NCI-H1105 treated with DMSO at 0.1 percent for 48 hours (cell line): Measurements from ENCODE around the gene SH2D2A.

Experiments used
- DNase-seq: peaks from one replicate; lab custom pipeline; 2025; lab: John Stamatoyannopoulos, UW

Gene SH2D2A

DNA sequence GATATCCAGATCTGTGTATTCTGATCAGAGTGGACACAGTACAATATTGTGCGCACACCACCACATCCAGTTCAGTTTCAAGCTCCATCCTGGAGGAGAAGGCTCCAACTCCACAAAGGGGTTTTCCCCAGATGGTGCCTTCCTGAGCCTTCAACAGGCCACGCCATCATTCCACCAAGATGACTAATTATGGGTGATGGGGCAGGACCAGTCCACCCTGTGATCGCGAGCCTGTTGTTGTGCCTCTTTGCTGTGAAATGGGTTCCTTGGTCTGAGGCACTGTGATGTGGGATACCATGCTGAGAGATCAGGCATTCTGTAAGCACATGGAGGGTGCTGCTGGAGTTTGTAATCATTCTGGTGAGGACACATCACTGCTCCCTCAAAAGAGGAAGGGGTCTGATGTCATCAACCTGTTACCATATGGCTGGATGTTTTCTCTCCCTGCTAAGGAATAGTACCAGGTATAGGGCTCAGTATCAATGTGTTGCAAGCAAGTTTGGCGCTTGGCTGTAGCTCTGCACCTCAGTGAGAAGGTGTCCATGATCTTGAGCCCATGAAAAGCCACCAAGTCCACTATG lies 6.7 kb upstream of the SH2D2A start:
- DNase-seq: no peak

DNA sequence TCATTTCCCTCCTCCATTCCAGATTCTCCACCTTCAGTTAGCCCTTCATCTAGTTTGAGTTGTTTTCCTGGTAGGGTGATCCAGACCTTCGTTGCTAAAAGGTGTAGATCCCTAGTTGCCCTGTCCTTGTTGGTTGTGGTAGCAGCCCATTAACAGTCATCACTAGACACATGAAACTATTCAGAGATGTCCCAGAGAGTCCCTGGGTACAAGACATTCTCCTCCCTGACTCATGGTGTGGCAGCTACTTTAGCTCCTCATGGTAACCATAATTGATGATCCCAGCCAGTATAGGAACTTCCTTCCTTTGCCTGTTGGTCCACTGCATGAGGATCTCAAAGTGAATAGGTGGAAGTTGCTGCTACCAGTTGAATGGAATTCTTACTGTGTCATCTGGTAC lies 6.0 kb upstream of the SH2D2A start:
- DNase-seq: no peak

DNA sequence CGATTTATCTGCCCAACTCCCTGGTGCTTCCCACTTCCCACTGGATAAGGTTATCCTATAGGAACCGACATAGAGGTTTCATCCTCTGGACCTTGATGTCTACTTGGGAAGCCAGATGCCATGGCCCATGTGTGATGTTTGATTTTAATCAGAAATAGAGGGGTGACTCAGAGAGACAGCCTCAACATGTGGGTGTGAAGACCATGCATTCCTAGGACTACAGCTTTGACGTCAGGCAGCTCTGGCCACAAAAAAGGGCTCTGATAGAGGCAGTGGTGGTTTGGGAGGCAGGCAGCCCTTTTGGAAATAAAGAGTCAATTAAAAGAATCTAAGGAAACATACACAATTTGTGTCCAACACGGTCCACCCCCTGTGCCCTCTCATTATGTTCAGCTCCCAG lies 5.2 kb upstream of the SH2D2A start:
- DNase-seq: no peak

DNA sequence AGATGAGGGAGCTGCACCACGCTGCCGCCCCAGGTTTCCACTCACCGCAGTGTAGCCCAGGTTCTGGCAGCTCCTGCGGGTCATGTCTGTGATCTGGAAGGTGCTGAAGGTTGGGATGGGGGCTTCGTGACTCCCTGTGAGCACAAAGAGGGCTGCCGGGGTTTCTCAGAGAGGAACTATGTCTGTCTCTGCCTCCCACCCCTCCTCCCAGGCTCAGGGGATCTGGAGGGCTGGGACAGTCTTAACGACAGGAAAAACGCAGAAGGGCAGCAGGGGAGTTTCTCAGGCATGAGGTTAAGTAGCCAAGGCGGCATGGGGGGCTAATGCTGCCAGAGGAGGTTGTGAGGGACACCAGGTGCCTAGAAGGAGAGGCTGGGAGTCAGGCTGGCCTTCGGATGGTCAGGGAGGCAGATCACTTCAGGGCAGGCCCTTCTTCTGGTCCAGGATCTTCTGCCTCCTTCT lies 656 bp downstream of the SH2D2A start:
- DNase-seq: no peak

DNA sequence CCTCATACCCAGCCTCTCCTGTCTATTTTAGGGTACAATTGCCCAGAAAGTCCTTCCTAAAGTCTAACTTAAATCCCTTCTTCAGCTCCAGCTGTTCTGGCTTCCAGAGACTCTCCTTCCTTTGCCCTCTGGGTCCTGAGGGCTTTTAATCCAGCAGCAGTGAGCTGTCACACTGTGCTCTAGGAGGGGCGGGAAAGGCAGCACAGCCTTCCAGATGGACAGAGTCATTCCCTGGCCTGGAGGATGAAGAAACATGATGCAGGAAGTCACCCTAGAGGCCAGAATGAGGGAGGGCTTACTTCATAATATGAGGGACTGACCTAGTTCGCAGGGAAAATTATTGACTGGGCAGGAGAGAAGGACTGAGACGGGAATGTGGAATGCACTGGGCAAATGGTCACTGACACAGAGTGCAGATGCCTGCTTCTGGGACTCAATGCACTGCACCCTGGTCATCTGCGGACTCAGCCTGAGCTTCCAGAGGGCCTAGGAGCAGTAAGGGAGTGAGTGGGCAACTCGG lies 1.3 kb downstream of the SH2D2A start:
- no peak for DNase-seq

DNA sequence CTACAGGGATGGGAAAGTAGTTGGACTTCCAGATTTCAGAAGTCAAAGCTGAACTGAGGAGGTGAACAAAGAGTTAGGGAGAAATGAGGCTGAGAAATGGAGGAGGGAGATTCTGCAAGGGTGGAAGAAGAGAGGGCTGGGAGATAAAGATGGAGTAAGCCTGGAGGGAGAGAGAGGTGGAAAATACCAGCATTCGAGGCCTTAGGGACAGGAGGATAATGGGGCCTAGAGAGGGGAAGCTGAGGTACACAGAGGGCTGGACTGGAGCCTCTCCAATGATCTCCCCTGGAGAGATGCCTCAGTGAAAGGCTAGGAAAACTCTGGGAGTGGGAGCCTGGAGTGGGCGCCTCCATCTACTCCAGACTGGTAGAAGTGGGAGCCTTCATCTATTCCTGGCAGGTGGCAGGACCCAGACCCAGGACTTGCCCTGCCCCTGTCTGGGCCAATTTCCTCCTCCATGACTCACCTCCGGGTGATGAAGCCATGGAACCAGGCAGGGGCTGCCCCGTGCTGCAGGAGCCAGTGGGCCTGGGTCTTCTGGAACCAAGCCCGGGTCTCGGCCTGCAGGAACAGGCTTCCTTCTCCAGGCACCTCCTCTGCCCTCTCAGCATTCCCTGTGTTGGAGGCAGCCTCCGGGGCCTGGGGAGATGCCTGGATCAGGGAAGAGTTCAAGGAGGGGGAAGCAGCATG lies 1.9 kb downstream of the SH2D2A start:
- DNase-seq: no peak

DNA sequence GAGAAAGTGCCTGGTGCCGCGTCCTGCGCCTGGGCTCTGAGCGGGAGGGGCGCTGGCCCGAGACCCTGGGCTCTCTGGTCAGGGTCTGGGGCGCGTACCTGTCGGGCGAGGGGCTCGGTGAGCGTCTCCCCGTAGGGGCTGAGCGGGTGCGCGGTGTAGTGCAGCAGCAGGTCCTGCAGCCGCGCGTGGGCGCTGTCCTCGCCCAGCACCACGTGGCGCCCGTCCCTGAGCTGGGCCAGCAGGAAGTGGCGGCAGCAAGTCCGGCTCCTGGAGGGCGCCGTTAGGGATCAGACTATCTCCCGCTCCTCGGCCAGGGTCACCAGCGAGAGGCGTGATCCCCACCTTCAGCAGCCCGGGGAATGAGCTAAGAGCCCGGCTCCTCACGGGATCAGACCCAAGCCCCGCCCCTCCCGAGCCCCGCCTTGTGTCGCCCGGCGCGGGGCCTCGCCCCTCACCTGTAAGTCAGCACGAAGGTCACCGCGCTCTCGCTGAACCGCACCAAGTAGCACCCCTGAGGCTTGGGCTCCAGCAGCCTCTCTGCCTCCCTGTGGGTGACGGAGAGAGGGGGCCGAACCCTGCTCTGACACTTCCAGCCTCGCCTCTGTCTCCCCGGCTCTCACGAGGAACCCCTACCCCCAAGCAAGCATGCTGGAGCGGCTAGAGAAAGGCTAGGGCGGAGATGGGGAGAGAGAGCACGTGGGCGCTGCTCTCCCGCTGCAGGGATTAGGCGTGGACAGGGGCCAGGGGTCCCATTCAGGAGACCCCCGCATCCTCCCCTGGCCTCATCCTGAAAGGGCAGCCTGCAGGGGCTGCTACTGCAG lies 2.7 kb downstream of the SH2D2A start:
- peak; percentile 35 for DNase-seq

DNA sequence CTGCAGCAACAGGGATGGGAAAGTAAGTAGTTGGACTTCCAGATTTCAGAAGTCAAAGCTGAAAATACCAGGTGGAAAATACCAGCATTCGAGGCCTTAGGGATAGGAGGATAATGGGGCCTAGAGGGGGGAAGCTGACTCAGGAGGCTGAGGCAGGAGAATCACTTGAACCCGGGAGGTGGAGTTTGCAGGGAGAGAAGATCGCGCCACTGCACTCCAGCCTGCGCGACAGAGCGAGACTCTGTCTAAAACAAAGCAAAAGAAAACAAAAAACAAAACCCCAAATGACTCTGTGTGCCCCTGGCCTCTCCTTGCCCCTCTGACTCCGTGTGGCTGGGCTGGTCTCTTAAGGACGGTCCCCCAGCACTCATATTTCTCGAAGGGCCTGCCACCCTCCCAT lies 3.4 kb downstream of the SH2D2A start:
- no peak for DNase-seq

DNA sequence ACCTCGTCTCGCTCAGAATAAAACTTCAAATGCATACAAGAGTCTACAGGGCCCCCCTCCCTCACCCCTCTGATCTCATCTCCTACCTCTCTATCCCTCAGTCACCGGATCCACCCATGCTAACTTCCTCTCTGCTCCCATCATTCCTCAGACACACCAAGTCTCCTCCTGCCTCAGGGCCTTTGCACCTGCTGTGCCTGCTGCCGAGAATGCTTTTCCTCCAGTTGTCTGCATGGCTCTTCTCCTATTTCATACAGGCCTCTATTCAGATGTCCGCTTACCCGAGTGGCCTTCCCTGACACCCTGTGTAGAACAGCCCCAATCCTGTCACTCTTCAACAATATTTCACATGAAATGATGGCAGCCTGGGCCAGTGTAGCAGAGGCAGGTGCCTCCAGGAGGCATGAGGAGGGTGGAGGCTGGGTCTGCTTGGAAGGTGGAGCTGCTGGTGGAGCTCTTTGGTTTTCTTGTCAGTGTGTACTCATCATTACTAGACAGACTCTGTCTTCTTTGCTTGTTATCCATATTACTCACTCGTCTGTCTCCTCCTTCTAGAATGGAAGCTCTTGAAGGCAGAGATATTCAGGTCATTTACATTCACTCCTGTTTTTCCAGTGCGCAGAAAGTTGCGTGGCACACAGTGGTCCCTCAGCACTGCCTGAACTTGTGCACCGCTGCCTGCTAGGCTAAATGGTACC lies 4.2 kb downstream of the SH2D2A start:
- DNase-seq: no peak

DNA sequence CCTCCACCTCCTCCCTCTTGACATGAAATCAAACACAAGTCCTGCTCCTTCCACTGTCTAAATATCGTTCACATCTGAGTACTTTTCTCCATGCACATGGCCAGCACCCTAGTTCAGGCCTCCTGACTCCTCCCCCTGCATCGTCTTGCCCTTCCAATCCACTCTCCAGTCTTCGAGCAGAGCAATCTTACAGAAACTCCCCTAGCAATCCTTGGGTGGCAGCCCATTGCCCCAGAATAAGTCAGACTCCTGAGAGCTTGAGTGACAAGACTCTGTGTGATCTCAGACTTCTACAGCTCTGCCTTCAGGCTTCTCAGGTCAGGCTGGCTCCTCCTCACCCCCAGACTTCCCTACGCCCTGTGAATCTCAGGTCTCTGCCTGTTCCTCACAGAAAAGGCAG lies 5.5 kb downstream of the SH2D2A start:
- DNase-seq: no peak

DNA sequence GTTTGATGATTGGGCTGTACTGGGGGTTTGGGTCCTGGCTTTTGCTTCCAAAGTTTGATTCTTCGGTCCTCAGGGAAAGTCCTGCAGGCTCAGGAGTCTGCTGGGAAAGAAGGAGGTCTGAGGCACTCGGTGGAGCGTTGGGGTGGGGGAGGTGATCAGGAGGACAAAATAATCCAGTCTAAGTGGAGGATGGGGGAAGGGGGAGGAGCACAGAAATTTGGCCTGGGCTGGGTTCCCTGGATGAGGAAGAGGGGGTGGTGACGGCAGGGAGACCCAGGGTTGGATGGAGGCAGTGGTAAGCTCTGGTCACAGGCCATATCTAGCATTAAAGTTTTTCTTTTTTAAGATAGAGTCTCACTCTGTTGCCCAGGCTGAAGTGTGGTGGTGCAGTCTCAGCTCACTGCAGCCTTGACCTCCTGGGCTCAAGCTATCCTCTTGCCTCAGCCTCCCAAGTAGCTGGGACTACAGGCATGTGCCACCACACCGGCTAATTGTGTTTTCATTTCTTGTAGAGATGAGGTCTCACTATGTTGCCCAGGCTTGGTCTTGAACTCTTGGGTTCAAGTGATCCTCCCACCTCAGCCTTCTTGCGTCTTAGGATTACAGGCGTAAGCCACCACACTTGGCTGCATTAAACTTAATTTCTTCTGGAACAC lies 6.8 kb downstream of the SH2D2A start:
- DNase-seq: no peak

DNA sequence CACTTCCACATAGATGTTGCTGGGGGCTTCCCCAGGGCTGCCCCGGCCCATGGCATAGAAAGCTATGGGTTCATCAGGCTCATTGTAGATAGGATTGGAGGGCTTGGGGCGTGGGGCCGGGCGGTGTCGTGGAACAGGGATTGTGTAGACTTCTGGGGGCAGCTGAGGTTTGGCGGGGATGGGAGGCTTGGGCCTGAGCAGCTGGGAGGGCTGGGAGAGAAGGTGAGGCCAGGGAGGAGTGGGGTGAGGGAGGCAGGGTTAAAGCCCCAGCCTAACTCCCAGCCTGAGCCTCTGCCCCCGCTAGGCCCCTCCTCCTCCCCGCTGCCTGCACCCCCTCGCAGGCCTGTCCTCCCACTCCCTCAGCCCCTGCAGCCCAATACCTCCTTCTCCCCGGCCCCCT lies 7.4 kb downstream of the SH2D2A start:
- DNase-seq: no peak

DNA sequence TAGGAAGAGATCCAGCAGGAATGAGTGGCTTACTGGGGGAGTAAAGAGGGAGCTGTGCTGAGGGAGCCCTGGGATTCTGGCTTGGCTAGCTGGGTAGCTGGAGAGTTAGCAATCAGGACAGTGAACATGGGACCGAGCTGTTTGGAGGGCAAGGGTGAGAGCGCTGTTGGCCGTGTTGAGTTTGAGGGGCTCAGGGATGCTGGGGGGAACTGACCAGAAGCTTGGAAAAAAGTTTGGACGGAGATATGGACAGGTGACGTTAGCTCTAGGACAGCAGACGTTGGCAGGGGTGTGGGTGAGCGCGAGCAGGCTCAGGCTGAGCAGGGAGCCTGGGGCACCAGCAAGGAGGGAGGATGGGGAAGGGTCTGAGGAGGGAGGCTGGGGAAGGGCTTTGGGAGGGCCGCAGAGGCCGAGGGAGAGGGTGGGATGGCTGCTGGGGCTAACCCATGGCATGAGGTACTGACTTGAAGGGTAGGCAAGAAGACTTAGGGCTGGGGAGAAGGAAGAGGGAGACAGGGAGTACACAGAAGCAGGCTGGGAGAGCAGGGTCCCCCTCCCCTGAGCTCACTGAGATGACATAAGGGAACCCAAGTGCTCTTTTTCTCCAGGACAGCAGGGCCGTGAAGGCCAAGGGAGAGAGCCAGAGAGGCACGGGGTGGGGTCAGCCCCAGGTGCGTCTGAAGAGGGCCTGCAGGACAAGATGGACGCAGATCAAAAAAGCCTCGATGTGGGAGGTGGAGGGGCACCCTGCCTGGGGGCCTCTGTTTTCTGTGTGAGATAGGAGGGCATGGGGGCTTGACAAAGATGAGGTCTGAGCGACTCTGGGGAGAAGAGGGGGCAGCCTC lies 8.2 kb downstream of the SH2D2A start:
- DNase-seq: no peak

DNA sequence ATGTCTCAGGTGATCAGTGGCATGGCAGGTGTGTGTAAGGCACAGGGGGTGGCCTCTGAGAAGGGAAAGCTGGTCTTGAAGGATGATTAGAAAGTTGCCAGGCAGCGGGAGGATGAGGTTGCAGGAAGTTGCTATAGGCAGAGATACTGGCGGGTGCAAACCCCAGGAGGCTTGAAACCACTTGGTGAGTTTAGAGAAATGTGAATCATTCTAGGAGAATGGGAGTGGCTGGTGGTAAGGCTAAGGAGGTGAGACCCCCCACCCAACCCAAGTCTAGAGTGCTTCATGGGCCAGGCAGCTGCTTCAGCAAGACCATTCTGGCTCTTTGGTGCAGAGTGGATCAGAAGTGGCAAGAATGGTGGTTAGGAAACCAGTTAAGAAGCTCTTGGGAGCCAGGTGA lies 9.0 kb downstream of the SH2D2A start:
- DNase-seq: no peak

DNA sequence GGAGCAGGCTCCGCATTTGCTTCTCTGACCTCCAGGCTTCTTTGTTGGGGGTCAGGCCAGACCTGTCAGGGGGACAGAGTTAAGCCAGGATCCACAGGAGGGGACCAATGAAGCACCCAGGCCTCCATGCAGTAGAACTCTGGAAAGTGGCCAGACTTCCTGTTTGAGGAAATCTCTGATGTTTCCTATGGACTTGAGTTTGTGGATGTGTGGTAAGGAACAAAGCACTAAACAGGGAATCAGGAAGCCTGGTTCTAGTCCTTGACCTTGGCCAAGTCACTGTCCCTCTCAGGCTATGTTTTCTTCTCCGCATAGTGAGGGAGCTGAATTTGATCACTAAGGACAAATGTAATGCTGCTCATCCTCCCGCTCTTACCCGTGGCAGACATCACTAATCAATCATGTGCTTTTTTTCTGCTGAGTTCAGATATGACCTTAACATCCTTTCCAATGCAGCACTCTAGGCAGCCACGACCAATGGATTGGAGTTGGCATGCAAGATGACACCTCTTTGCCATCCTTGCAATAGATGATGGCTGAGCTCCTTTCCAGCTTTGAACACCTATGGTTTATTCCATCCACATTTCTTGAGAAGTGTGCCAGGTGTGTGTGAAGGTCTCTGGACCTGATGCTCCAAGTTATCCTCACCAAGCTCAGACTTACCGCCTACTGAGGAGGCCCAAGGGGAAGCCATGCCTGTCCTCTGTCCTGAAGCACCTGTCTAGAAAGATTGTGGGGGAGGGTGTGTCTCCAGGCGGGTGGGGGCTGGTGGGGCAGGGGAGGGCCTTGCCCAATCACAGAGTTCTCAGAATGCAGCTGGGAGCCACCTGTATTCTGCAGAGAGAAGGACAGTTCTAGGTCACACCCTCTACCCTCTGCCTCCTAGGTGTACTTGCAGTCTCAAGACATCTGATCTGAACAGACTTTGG lies 9.9 kb downstream of the SH2D2A start:
- no peak for DNase-seq

DNA sequence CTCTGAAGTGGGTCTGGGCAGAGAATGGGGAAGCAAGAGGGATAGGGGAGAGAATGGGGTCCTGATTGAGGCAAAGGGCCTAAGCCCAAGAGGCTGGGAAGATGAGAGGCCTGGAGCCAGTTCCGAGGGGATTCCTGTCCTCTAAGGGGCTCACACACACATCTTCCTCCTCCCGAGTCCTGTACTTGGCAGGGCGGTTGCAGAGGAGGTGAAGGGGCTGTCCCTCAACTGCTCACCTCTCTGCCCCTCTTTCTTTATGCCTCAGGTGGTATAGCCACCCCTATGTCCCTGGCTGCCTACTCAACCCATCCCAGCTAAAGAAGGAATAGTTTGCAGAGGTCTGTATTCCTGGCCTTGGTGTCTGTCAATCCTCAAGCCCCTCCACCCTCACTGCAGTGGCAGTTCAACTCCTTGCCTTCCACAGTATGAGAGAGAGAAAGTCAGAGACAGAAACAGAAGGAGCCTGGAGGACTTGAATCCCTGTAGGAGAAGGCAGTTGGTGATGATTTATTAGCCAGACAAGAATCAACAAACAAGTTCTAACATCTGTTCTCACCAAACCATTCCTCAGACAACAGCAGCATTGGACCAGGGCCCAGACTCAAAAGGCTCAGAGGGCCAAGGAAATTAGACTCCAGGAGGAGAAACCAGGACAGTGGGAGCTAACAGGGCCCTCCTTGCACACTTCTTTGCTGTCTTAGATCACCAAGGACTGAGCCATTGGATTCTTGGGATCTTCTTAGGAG lies 10.7 kb downstream of the SH2D2A start:
- no peak for DNase-seq

DNA sequence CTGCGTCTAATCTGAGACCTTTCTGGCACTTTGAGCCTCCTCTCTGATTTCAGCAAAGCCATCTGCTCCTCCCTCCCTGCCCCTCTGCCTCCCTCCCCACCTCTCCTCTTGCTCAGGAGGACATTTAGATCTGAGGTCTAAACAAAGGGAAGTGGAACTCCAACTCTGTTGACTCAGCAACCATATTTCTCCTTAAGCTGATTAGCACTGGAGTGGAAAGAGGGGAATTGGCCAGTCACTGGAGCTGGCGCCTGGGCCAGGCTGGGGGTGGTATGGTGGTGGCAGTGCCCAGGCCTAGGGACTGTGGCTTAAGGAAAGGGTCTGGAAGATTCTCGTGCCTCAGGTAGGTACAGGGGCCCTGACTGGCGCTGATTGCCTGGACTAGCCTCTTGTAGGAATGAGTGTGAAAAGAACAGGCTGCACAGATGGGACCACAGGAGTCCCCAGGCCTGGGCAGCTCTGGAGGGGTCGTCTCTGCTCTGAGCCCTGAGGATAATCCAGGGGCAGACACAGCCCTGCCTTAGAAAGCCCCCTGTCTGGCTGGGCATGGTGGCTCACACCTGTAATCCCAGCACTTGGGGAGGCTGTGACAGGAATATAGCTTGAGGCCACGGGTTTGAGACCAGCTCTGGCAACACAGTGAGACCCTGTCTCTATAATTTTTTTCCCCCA lies 11.9 kb downstream of the SH2D2A start:
- no peak for DNase-seq

DNA sequence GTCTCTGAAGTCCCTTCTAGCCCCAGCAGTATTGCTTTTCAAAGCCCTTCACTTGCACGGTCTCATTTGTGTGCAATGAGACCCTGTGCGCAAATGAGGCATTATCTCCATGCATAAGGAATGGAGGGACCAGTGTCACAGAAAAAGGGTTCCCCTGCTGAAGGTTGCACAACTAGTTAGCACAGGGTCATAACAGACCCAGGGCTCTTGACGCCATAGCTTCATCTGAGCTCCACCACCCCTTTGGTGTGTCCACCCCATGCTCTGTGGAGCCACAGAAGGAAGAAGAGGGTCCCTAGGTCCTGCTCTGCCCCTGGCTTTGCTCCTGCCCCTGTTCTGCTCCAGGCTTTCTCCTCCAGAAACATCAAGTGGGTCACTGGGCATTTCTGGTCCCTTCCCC lies 12.6 kb downstream of the SH2D2A start:
- DNase-seq: no peak
